GM21786 (cell line): ENCODE results near the gene CCL2.

ENCODE experiments used
- ATAC-seq: cut with Tn5 transposase; IDR thresholded peaks from one replicate; pipeline ENCODE4 v1.9.1; 2021; ENCODE audit not compliant: unreplicated experiment

CCL2 gene

DNA sequence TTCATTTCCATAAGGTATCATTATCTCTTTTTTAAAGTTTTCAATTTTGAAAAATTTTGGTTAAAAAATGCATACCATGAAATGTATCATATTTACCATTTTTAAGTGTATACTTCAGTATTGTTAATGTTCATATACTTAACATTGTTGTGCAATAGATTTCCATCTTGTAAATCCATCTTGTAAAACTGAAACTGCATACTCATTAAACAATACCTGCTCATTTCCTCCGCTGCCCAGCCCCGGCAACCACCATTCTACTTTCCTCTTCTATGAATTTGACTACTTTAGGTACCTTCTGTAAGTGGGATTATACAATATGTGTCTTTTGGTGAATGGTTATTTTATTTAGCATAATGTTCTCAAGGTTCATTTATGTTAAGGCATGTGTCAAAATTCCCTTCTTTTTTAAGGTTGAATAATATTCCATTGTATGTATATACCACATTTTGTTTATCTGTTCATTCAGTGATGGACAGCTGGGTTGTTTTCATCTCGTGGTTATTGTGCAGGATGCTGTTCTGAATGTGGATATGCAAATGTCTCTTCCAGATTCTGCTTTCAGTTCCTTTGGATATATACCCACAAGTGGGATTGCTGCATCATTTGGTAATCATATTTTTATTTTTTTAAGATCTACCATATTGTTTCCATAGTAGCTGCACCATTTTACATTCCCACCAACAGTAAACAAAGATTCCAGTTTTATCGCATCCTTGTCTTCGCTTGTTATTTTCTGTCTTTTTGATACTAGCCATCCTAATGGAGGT is 6.7 kb downstream of the CCL2 start:
- ATAC-seq = no peak

DNA sequence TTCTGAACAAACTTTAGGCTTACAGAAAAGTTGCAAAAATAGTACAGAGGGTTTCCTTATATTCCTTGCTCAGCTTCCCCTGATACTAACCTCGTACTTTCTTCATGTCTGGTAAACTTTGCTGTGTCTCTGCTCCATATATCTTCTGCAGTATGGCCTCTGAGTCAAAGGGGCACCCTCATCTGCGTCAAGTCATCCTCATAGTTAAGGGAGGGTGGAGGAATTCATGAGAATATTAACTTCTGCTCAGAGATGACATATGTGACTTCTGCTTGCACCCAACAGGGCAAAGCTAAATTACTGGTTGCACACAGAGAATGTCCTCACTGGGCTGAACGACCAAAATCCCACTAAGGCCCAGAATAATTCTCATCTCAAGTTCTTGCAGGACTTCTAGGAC is 10.6 kb downstream of the CCL2 start:
- no peak for ATAC-seq

DNA sequence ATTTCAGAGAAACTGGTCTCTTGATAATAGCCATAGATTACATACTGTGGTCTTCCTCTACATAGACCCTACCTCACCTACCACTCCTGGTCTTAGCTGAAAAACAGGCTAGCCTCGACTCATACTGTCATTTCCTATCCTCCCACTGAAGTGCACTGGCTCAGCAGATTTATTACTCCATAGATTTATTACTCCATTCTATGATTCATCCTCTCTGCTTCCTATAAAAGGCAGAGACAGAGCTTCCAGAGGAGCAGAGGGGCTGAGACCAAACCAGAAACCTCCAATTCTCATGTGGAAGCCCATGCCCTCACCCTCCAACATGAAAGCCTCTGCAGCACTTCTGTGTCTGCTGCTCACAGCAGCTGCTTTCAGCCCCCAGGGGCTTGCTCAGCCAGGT is 14.9 kb downstream of the CCL2 start, which contains the start of gene CCL7:
Gene CCL7, plus strand, starts transcription at position 253 of the 400 bp plus-strand sequence. Its CDS starts 70 bp downstream, at position 323.
- ATAC-seq = no peak

DNA sequence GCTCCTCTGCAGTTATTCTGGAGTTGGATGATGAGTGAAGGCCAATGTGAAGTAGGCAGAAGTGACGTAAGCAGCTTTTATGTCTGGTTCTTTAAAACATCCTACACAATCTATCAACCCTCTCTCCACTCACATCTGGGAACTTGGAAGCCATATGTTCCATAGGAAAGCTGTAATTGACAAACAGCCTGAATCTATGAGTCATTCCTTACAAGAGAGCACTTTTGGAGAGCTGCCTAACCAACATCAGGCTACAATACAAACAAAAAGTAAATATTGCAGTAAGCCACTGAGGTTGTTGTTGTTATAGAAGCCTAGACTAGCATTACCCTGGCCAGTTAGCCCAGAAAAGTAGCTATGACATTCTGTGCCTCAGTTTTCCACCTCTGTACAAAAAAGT is 20.8 kb downstream of the CCL2 start:
- ATAC-seq = no peak

DNA sequence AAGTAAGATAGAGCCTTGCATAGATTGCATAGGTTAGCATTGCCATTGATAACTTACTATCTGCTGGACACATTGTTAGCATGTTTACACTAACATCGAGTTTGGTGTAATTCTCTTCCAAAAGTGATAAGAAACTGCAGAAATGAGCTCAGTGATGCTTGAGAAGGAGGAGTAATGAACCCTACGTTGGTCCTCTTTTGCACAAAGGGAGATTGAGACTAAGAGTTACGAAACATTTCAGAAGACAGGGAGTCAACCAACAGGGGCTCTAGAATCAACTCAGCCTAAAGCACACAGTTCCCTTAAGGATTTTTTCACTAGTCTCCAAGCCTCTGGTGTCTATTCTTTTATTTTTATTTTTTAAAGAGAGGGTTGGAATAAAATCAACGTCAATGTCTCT is 21.7 kb downstream of the CCL2 start:
- no peak for ATAC-seq

DNA sequence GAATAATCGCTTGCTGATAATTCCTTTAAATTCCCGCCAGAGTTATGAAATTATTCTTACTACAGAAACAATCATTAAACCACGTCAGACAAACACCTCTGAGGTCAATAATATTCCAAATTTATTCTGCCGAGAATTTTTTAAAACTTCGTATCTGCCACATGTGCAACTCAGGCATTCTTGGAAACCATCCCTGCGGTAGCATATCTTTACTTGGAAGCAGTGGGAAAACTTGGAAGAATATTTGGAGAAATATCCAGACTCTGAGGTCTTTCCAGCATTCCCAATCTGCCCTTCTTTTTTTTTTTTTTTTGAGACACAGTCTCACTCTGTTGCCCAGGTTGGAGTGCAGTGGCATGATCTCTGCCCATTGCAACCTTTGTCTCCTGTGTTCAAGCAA is 28.5 kb downstream of the CCL2 start:
- no peak for ATAC-seq

DNA sequence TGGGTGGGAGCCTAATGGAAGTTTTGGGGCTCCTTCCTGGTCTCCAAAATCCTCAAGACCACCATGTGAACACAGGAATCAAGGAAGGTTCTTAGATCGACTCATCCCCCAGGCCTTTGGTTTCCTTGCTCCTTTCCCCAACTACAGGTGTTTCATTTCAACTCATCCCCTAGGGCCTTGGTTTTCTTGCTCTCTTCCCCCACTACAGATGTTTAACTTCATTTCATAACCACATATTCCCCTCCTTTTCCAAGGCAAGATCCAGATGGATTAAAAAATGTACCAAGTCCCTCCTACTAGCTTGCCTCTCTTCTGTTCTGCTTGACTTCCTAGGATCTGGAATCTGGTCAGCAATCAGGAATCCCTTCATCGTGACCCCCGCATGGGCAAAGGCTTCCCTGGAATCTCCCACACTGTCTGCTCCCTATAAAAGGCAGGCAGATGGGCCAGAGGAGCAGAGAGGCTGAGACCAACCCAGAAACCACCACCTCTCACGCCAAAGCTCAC is 30.3 kb downstream of the CCL2 start, which contains the start of gene CCL11:
Gene CCL11, plus strand, starts transcription at position 457 of the 507 bp plus-strand sequence. CDS start 67 bp downstream, outside the sequence.
- no peak for ATAC-seq

DNA sequence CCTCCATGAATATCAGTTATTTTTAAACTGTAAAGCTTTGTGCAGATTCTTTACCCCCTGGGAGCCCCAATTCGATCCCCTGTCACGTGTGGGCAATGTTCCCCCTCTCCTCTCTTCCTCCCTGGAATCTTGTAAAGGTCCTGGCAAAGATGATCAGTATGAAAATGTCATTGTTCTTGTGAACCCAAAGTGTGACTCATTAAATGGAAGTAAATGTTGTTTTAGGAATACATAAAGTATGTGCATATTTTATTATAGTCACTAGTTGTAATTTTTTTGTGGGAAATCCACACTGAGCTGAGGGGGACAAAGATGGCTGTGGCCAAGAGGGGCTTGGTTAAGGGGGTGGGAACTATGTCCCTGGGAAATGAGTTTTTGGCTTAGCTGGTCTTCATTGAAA is 32.8 kb downstream of the CCL2 start:
- no peak for ATAC-seq

DNA sequence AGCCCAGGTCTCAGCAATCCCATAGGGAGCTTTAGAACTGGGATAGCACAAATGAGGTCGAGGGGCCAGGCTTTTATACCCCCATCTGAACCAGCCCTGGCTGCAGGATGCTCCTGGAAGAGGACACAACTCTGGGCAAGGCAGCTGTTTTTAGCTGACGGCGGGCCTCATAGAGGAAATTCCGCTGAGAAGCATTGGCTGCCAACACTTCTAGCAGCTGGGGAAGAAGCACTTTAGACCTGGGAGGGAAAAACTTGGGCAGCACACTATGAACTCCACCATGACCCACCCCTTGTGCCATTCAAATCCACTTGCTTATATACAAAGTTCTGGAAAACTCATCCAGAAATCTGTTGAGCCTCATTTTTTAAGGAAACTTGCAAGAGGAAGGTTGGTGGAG is 35.5 kb downstream of the CCL2 start:
- no peak for ATAC-seq

DNA sequence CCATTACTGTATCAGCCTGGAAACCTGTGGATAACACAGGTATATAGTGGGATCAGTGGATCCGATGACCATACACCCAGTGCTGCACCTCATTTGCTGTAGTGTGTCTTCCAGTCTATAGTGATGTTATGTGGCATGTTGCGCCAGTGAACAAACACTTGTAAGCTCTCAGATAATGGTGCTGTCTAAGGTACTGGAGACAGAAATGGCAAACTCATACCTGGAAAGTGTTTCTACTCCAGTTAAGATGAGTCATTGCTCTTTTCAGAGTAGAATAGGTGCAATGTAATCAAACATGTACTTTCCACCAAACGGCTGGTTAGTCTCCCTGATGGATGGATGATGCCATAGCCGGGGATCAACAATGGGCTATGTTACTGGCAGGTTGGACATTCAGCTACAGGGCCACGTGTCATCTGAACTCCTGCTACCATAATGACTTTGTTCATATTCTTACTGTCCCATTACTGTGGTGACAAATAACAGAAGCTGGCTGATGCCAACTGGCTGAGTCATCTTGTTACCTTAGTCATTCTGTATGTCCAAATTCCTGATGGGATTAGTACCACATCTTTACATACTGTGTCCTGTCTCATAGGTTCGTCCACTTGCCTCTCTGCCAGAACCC is 36.8 kb downstream of the CCL2 start:
- ATAC-seq = no peak

DNA sequence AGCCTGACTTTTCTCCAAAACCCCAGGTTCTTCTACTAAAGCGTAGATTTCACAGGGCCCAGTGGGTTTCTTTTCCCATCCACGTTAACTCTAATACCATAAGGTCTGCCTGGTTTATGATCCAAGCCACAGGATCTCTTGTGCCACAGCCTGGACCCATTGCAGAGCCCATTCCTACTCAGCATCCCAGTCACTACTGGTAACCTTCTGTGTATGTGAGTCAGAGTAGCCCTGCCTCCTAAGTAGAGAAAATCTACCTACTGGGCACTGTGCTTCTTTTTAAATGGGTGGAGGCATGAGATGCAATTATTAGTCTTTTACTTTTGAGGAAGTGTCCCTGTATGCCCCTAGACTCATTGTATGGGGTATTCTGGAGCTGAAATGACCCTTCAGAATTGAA is 43.9 kb downstream of the CCL2 start:
- no peak for ATAC-seq

DNA sequence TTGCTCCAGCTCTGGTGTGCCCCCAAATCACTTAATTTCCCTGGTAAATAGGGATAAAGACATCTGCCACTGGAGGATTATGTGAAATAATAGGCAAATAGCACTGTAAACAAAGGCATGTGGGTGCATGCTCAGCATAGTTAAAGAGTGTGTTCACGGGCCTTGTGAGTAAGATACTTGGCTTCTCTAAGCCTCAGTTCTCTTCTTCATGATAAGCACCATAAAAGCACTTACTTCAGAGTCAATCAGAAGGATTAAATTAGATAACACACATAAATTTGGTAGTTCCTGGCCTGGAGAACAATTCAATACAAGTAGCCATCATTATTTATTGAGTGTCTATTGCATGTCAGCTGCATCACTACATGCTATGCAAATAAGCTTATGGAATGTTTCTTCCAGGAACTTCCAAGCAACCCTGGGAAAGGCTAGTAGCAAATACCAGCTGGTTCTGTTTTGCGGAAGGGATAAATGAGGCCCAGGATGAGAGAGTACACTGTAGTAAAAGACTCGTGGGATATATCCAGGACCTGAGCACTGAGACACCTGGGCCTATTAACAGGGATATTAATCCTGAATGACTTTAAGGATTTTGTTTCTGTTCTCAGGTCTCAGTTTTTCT is 45.0 kb downstream of the CCL2 start:
- no peak for ATAC-seq

DNA sequence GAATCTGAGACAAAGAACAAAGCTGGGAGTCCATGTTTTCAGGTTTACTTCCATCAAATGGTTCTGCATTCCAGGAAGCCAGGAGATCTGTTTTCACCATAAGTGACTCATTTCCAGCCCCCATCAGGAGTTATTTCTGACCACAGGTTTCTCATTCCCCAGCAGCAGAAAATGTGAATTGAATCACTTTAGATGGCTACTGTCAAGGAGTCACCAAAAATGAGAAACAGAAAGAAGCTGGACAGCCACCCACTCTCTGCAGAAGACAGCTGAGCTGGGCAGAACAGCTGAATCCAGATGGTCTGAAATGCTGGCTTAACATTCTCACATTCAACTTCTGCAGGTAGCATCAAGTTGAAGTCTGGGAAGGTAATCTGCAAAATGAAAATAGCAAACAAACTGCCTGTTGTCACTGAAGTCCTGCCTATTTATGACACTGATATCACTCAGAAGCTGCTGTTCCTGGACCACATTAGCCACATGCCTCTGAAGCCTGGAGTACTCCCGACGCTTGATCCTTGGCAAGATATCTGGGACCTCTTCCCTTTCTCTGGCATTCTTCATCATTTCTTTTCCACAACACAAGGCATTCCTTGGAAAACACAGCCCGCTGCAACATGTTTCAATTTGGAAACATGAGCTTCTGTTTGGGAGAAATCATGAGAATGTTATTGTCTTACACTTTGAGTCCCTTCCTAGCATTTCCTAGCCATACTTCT is 45.7 kb downstream of the CCL2 start:
- no peak for ATAC-seq

DNA sequence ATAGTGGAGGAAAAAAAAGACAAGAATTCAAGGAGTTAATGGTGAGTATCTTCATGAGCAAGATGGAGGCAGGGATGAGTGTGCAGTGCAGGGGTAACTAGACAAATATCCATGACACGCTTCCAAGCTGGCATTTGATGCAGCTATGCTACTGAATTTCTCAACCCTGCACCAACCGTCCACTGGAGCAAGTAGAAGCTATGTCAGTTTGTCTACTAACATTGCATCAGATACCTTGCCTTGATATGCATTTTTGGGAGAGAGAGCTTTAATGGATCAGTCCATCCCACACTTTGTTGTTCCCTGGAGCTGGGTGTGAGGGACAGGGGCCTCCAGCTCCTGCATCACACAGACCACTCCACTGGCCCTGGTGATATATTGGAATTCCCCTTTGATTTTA is 46.9 kb downstream of the CCL2 start:
- ATAC-seq = no peak

DNA sequence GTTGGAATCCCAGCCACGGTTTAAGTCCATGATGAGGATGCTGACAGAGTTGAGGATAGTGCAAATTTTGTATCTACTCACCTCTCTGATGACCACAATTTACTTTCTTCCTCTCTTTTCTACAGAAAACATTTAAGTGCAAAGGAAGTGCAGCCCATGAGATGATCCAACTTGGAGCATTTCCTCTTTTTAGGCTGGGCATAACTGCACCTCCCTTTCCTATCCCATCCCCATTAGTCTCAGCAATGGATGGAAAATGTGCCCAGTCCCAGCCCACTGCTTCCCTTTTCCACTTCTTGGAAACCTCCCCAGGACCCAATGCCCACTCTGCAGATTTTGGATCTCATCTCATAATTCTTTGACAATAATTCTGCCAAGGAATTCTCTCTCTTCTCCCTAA is 47.6 kb downstream of the CCL2 start:
- no peak for ATAC-seq

DNA sequence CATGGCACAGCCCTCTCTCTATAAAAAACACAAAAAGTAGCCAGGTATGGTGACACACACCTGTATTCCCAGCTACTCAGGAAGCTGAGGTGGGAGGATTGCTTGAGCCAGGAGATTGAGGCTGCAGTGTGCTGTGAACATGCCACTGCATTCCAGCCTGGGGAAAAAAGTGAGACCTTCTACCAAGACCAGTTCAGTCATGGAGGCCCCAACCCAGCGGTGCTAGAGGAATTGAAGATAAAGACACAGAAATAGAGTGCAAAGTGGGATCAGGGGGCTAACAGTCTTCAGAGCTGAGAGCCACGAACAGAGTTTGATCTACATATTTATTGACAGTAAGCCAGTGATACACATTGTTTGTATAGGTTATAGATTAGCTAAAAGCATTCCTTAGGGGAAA is 48.5 kb downstream of the CCL2 start:
- no peak for ATAC-seq

DNA sequence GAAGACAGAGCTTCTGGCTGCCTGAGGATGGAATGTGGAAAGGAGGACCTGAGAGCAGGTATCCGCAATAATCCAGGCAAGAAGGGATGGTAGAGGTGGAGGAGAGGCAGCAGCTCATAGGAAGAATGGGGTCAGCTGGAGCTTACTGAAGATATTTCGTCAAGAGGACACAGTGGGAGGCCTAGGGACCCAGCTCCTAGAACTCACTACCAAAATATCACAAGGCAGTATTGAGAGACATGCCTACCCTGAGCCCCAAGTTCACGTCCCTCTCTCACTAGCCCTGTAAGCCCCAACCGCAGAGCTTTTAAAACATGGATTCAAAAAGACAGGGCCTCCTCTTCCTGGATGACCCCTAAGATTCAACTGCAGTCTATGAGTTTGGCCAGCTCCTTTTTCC is 50.0 kb downstream of the CCL2 start:
- no peak for ATAC-seq

DNA sequence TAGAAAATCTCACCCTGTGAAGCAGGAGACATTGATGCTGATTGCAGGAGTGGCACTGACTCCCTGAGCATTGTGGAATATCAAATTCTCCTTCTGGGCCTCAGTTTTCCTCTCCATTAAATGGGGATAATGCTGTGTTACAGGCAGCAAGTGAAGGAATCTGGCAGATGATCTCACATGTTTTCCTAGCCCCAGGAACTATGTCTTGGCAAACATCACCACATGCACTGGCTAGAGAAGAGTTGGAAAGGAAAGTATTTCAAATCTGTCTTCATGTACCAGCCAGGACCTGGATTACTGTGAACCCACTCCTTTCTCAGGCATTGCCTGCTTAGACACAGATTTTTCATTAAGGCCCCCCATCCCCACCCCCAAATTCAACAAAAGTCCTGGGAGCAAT is 50.5 kb downstream of the CCL2 start:
- no peak for ATAC-seq

DNA sequence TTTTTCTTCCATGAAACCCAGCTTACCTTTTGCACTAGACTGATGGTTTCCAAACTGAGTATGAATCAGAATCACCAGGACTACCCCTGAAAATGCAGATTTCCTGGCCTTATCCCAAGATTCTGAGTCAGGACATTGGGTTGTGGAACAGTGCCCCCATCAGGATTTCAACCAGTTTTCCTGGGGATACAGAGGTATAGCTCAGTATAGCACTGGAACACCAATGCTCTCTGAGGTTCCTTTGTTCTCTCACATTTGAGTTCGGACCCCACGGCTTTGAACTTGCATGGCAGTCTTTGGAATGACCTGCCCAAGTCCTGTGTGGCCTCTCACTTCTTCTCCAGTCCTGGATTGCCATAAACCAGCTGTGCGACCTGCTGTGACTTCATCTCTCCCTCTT is 51.4 kb downstream of the CCL2 start:
- ATAC-seq = no peak
